ENCODE results near the gene RNF207.

RNF207 gene

GRCh38 chr1:6162341-6162740 lies 43.6 kb upstream of the RNF207 start:
- H3K4me2 ChIP-seq (ENCODE audit: low read length): no peak overlapping the region
- peaks cover 7% of the 10 kb centered on the region for H3K4me1 ChIP-seq
- no peak overlapping the region for H3K27ac ChIP-seq
- no peaks in the 10 kb centered on the region for H3K36me3 ChIP-seq (ENCODE audit: control insufficient read depth, insufficient read depth, low read length)
- H3K27me3 ChIP-seq (ENCODE audit: control insufficient read depth, insufficient read depth, low read length): no peaks in the 10 kb centered on the region
- no peaks in the 10 kb centered on the region for H3K9me3 ChIP-seq (ENCODE audit: control insufficient read depth, low read length)
- H3K4me3 ChIP-seq (ENCODE audit: low read depth, low read length): no peak overlapping the region
- no peak for TF ChIP-seq CTCF (IDR thresholded peaks at IDR 0.05)
- H2AFZ ChIP-seq: no peak overlapping the region
- no peak overlapping the region for H3K9ac ChIP-seq
- no peaks in the 10 kb centered on the region for H3K79me2 ChIP-seq

- Histone ChIP-seq H3K79me2 (no peaks in the 10 kb centered on the region), H3K27ac (no peak overlapping the region), H3K9ac (no peak overlapping the region), H3K36me3 (ENCODE audit: control insufficient read depth, insufficient read depth, low read length) (no peaks in the 10 kb centered on the region), H3K4me1 (peaks cover 4% of the 10 kb centered on the region), H3K27me3 (ENCODE audit: control insufficient read depth, insufficient read depth, low read length) (no peaks in the 10 kb centered on the region), H3K4me2 (ENCODE audit: low read length) (no peak overlapping the region), H3K4me3 (ENCODE audit: low read depth, low read length) (no peak overlapping the region), H3K9me3 (ENCODE audit: control insufficient read depth, low read length) (no peaks in the 10 kb centered on the region), H2AFZ (no peak overlapping the region)
- no peak for TF ChIP-seq CTCF (IDR thresholded peaks at IDR 0.05)
Measured at GRCh38 chr1:6162773-6163172, 43.1 kb upstream of the RNF207 start.

GRCh38 chr1:6163191-6163972 lies 42.5 kb upstream of the RNF207 start:
- H2AFZ ChIP-seq: no peak overlapping the region
- H3K27me3 ChIP-seq (ENCODE audit: control insufficient read depth, insufficient read depth, low read length): no peaks in the 10 kb centered on the region
- H3K4me3 ChIP-seq (ENCODE audit: low read depth, low read length): no peak overlapping the region
- no peak for TF ChIP-seq CTCF (IDR thresholded peaks at IDR 0.05)
- H3K79me2 ChIP-seq: no peaks in the 10 kb centered on the region
- no peaks in the 10 kb centered on the region for H3K36me3 ChIP-seq (ENCODE audit: control insufficient read depth, insufficient read depth, low read length)
- no peak overlapping the region for H3K9ac ChIP-seq
- H3K4me1 ChIP-seq: no peaks in the 10 kb centered on the region
- H3K4me2 ChIP-seq (ENCODE audit: low read length): no peak overlapping the region
- no peaks in the 10 kb centered on the region for H3K9me3 ChIP-seq (ENCODE audit: control insufficient read depth, low read length)
- H3K27ac ChIP-seq: no peak overlapping the region

- Histone ChIP-seq H3K4me1 (no peaks in the 10 kb centered on the region), H3K36me3 (ENCODE audit: control insufficient read depth, insufficient read depth, low read length) (no peaks in the 10 kb centered on the region), H3K4me3 (ENCODE audit: low read depth, low read length) (no peak overlapping the region), H3K27ac (no peak overlapping the region), H3K9ac (no peak overlapping the region), H3K4me2 (ENCODE audit: low read length) (no peak overlapping the region), H3K27me3 (ENCODE audit: control insufficient read depth, insufficient read depth, low read length) (no peaks in the 10 kb centered on the region), H3K79me2 (no peaks in the 10 kb centered on the region), H2AFZ (no peak overlapping the region), H3K9me3 (ENCODE audit: control insufficient read depth, low read length) (no peaks in the 10 kb centered on the region)
- no peak for TF ChIP-seq CTCF (IDR thresholded peaks at IDR 0.05)
Measured at GRCh38 chr1:6163973-6164617, 41.8 kb upstream of the RNF207 start.
